Ishikawa (cell line): ENCODE measurements around the gene TNFRSF8.

ENCODE experiments used
- CEBPB ChIP-seq: IDR thresholded peaks from 2 replicates; pipeline ENCODE4 v1.6.1; 2012
- CREB1 ChIP-seq: IDR thresholded peaks from 2 replicates; pipeline ENCODE4 v1.6.1; 2012; ENCODE audit warnings: low read depth
- EGR1 ChIP-seq: IDR thresholded peaks from 2 replicates; pipeline ENCODE4 v1.6.1; 2012
- EP300 ChIP-seq: IDR thresholded peaks from 2 replicates; pipeline ENCODE4 v1.6.1; 2012; ENCODE audit warnings: borderline replicate concordance
- RAD21 ChIP-seq: IDR thresholded peaks from 2 replicates; pipeline ENCODE4 v1.6.1; 2012; ENCODE audit warnings: low read depth

GRCh38 chr1:12168451-12169160 lies 105.5 kb downstream of the TNFRSF8 start:
- no peak for TF ChIP-seq EGR1
- no peak for TF ChIP-seq CEBPB
- TF ChIP-seq RAD21, result no peak
- TF ChIP-seq EP300, result no peak
- no peak for TF ChIP-seq CREB1
